H1 (cell line): ENCODE data around the gene TRIM24. TPM values are rescaled to one million over a fixed set of nuclear protein-coding genes. Genes with fewer than 3 reads are reported as not detected.

Source experiments
- polyA plus RNA-seq, 7 experiments: library from polyadenylated mRNA; depleted of rRNA in 3 of 7; stranded (reverse) in 5 of 7; unstranded in 2 of 7; fragments of >200 nt in 5 of 7; fragments of 200-250 nt in 2 of 7; gene quantifications; 1 replicate in 5 of 7; 2 replicates in 1 of 7; 4 replicates in 1 of 7; pipeline versions ENCODE4 v1.2.1 to v1.2.3, GENCODE V29; 2011 to 2013; ENCODE audit warnings: missing spikeins in 2 of 7, mixed read lengths in 2 of 7
- total RNA-seq: library from RNA; stranded (reverse); fragmentation: NEBNext Ultra II Directional; extraction: Animal tissue kit (Norgen Biotek cat#: 25700); gene quantifications from 2 replicates; pipeline ENCODE4 v1.2.1, GENCODE V29; 2021
- TF ChIP-seq, protein P1 (sequence below): fragments of 300-600 bp; sonication (generic); IDR thresholded peaks from 2 replicates; pipeline ENCODE4 v1.7.1; 2012; ENCODE audit warnings: low read length, moderate library complexity, mild to moderate bottlenecking, inconsistent platforms; ENCODE audit not compliant: insufficient replicate concordance

The TRIM24 gene
- total and polyA plus RNA-seq, 2 of the 8 experiments (the other 6 are each of a cell fraction or from before 2014, with no cell fraction given) = 67.6 to 149 TPM

DNA sequence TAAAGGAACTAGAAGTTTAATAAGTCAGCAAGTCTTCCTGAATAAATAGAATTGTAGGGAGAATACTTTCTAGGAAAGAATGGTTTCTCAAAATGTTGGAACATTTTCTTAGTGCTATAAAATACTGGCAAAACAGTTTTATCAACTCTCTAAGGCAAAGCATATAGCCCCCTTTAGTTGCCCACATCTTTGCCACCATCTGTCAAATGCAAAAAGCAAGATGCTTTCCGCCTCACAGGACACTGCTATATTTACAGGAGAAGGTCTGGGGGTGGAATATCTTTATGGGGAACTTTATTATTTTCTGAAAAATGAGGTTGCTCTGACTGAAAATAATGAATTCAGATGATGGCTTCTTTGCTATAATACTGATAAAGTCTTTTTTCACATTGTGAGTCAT lies 162.8 kb downstream of the TRIM24 start (continued):
- TF ChIP-seq, protein P1, sequence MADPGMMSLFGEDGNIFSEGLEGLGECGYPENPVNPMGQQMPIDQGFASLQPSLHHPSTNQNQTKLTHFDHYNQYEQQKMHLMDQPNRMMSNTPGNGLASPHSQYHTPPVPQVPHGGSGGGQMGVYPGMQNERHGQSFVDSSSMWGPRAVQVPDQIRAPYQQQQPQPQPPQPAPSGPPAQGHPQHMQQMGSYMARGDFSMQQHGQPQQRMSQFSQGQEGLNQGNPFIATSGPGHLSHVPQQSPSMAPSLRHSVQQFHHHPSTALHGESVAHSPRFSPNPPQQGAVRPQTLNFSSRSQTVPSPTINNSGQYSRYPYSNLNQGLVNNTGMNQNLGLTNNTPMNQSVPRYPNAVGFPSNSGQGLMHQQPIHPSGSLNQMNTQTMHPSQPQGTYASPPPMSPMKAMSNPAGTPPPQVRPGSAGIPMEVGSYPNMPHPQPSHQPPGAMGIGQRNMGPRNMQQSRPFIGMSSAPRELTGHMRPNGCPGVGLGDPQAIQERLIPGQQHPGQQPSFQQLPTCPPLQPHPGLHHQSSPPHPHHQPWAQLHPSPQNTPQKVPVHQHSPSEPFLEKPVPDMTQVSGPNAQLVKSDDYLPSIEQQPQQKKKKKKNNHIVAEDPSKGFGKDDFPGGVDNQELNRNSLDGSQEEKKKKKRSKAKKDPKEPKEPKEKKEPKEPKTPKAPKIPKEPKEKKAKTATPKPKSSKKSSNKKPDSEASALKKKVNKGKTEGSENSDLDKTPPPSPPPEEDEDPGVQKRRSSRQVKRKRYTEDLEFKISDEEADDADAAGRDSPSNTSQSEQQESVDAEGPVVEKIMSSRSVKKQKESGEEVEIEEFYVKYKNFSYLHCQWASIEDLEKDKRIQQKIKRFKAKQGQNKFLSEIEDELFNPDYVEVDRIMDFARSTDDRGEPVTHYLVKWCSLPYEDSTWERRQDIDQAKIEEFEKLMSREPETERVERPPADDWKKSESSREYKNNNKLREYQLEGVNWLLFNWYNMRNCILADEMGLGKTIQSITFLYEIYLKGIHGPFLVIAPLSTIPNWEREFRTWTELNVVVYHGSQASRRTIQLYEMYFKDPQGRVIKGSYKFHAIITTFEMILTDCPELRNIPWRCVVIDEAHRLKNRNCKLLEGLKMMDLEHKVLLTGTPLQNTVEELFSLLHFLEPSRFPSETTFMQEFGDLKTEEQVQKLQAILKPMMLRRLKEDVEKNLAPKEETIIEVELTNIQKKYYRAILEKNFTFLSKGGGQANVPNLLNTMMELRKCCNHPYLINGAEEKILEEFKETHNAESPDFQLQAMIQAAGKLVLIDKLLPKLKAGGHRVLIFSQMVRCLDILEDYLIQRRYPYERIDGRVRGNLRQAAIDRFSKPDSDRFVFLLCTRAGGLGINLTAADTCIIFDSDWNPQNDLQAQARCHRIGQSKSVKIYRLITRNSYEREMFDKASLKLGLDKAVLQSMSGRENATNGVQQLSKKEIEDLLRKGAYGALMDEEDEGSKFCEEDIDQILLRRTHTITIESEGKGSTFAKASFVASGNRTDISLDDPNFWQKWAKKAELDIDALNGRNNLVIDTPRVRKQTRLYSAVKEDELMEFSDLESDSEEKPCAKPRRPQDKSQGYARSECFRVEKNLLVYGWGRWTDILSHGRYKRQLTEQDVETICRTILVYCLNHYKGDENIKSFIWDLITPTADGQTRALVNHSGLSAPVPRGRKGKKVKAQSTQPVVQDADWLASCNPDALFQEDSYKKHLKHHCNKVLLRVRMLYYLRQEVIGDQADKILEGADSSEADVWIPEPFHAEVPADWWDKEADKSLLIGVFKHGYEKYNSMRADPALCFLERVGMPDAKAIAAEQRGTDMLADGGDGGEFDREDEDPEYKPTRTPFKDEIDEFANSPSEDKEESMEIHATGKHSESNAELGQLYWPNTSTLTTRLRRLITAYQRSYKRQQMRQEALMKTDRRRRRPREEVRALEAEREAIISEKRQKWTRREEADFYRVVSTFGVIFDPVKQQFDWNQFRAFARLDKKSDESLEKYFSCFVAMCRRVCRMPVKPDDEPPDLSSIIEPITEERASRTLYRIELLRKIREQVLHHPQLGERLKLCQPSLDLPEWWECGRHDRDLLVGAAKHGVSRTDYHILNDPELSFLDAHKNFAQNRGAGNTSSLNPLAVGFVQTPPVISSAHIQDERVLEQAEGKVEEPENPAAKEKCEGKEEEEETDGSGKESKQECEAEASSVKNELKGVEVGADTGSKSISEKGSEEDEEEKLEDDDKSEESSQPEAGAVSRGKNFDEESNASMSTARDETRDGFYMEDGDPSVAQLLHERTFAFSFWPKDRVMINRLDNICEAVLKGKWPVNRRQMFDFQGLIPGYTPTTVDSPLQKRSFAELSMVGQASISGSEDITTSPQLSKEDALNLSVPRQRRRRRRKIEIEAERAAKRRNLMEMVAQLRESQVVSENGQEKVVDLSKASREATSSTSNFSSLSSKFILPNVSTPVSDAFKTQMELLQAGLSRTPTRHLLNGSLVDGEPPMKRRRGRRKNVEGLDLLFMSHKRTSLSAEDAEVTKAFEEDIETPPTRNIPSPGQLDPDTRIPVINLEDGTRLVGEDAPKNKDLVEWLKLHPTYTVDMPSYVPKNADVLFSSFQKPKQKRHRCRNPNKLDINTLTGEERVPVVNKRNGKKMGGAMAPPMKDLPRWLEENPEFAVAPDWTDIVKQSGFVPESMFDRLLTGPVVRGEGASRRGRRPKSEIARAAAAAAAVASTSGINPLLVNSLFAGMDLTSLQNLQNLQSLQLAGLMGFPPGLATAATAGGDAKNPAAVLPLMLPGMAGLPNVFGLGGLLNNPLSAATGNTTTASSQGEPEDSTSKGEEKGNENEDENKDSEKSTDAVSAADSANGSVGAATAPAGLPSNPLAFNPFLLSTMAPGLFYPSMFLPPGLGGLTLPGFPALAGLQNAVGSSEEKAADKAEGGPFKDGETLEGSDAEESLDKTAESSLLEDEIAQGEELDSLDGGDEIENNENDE = no peak
